OCI-LY3 (cell line): Measurements from ENCODE around the gene GPLD1.

ENCODE experiments used
- EZH2phosphoT487 ChIP-seq: fragments of 200-600 bp; shearing (Covaris generic); IDR thresholded peaks from 2 replicates; pipeline ENCODE4 v1.6.1; 2018; ENCODE audit warnings: antibody characterized with exemption, mixed run types, low read depth
- TF ChIP-seq, protein P1 (sequence below): fragments of 200-600, 300-600 bp; sonication (generic); IDR thresholded peaks from 2 replicates; pipeline ENCODE4 v1.5.1; 2014; ENCODE audit warnings: antibody characterized with exemption, low read length, low read depth

DNA sequence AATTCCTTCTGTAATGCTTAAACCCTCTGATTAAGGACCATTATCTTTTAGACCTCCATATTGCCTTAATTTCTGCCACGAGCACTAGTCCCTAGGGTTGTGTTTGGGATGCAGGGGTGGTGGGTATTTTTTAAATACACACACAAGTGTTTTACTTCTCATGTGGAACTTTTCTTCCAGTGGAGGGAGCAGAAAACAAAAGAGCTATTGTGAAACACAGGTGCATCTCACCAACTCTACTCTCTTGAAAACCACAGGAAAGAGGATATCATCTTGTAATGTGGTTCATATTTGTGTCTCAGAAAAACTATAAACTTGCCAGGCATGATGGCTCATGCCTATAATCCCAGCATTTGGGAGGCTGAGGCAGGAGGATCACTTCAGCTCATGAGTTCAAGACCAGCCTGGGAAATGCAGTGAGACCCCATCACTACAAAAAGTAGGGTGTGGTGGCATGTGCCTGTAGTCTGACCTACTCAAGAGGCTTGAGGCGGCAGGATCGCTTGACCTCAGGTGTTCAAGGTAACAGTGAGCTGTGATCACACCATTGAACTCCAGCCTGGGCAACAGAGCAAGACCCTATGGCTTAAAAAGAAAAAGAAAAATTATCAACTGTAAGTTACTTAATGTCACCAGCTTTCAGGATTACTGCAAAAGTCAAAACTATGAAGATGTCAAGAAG is 49.4 kb downstream of the GPLD1 start:
- TF ChIP-seq, protein P1, sequence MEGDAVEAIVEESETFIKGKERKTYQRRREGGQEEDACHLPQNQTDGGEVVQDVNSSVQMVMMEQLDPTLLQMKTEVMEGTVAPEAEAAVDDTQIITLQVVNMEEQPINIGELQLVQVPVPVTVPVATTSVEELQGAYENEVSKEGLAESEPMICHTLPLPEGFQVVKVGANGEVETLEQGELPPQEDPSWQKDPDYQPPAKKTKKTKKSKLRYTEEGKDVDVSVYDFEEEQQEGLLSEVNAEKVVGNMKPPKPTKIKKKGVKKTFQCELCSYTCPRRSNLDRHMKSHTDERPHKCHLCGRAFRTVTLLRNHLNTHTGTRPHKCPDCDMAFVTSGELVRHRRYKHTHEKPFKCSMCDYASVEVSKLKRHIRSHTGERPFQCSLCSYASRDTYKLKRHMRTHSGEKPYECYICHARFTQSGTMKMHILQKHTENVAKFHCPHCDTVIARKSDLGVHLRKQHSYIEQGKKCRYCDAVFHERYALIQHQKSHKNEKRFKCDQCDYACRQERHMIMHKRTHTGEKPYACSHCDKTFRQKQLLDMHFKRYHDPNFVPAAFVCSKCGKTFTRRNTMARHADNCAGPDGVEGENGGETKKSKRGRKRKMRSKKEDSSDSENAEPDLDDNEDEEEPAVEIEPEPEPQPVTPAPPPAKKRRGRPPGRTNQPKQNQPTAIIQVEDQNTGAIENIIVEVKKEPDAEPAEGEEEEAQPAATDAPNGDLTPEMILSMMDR, result no peak
- no peak for TF ChIP-seq EZH2phosphoT487
